Stimulated activated CD4-positive, alpha-beta T cell treated with anti-CD3 and anti-CD28 coated beads, TNF-alpha, amount 100 ng/mL, for 24 hours (primary cell): ENCODE results near the gene COL4A2.
"Not testable (repeated sequence)": the region's sequence is repeated elsewhere in the genome, so short reads cannot be mapped to it uniquely, and the experiment has no call there.

Source experiments
- DNase-seq, 3 experiments: peaks; one replicate each; pipeline ENCODE4 v3.0.0-alpha.2; 2020; ENCODE audit warnings: low read depth in 3 of 3

The COL4A2 gene

GRCh38 chr13:110379905-110380341 is 72.8 kb downstream of the COL4A2 start:
- DNase-seq = no peak

- DNase-seq = no peak
Observed at GRCh38 chr13:110380359-110381028, 73.4 kb downstream of the COL4A2 start.

DNA sequence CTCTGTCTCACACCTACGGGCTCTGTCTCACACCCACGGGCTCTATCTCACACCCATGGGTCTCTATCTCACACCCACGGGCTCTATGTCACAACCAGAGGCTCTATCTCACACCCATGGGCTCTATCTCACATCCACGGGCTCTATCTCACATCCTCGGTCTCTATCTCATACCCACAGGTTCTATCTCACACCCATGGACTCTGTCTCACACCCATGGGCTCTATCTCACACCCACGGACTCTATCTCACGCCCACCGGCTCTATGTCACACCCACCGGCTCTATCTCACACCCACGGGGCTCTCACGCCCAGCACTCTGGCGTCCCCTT is 73.9 kb downstream of the COL4A2 start:
- DNase-seq = no peak

DNA sequence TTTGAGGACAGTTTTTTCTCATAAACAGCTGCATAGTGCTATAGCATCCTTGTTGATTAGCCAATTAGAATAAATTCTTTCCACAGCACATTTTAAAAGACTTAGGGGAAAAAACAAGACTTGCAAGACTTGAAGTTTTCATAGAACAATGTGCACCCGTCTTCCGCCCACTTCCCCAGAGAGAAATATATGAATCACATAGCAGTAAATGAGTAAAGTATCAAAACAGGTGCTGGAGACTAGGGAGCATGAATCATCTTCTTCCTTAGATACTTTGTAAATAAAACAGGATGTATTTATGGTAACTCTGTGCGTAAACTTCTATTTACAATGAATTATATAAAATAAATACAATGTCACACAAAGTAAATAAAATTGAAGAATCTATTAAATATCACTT is 75.1 kb downstream of the COL4A2 start:
- DNase-seq = no peak

- no peak for DNase-seq
Observed at GRCh38 chr13:110382830-110383229, 75.7 kb downstream of the COL4A2 start.

GRCh38 chr13:110387451-110388107 is 80.5 kb downstream of the COL4A2 start:
- no peak for DNase-seq

- DNase-seq = no peak
Observed at GRCh38 chr13:110388108-110388943, 81.2 kb downstream of the COL4A2 start.

GRCh38 chr13:110390567-110390966 is 83.5 kb downstream of the COL4A2 start:
- no peak for DNase-seq

DNA sequence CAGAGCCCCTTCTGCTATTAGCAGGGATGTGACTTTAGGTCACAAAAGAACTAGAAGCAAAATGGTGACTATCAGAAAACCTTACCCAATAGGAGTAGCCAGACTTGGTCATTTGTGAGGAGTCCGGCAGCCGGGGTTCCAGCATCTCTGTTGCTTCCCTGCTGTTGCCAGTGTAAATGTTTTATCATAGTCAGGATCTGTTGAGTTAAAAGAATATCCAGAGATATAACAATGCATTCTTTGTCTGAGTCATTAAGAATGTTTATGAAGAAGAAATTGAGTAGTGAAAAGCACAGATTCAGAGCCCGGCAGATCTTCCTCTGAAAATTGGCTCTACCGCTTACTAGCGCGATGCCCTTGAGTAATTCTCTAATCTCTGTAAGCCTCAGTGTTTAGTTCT is 84.2 kb downstream of the COL4A2 start:
- no peak for DNase-seq

GRCh38 chr13:110392510-110393240 is 85.6 kb downstream of the COL4A2 start:
- no peak for DNase-seq

DNA sequence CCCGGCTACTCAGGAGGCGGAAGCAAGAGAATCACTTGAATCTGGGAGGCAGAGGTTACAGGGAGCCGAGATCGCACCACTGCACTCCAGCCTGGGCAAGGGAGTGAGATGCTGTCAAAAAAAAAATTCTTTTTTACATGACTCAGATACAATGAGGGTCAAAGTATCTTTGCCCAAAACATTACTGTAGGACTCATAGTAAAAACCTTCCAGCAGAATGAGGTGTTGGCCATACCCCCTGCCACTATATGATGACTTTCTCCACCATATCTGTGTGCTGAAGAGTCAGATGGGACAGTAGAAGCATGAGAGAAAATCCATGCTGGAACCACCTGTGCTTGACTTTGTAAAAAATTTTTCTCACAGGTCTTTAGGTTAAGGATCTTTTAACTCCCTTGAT is 86.7 kb downstream of the COL4A2 start:
- no peak for DNase-seq

DNA sequence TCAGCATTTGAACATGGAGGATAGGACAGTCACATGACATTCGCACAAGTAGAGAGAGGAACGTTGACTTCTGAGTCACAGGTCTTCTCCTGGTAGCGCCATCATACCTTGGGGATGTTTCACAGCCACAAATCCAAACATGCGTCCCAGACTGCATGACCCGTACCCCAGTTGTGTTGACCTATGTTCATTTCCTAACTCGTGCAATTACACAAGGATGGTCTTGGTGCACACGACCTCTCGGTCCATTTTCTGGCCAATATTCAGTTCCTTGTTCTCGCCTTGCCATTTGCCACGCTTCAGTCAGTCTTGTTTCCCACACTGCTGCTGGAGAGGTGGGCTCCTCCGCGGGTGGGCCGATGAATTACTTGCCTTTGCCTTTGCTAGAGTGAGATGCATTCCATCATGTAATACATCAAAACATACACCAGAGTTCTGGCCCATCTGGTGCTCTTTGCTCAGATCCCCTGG is 87.3 kb downstream of the COL4A2 start:
- no peak for DNase-seq

GRCh38 chr13:110395616-110396015 is 88.5 kb downstream of the COL4A2 start:
- DNase-seq = not testable (repeated sequence)

DNA sequence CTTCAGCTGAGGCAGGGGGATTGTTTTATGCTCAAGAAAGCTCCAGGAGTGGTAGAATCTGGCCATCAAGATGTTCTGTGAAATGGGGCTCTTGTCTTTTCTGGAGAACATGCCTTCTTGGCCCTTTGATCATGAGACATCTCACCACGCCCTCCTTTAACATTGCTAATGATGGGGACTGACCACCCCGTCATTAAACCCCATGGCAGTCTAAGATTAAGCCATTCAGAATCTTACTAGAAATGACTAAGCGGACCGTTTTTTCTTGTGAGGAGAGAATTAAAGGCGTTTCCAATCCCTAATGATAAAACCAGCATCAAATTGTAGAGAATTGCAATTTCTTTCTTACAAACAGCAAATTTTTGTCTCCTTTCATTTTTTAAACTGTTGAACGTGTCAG is 89.4 kb downstream of the COL4A2 start:
- DNase-seq = no peak

DNA sequence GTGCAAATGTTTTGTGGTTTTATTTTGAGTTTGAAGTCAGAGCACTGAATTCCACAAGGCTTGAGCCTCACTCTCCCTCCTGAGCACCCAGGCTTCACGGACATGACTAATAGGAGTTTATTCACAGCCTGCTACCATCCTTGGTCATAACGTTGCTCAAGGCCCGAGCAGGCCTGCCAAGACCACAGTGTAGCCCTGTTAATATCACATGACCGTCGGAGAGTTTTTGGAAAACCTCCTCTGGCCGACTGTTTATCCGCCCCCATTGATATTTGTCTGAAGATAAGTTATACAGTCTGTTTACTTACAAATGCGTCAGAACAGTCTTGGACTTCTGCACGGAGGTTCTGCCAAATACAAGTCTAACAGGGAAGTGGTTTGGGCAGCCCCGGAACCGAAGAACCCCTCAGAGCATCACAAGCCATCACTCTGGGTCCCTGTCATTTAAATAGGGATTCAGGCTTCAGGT is 89.9 kb downstream of the COL4A2 start:
- DNase-seq = no peak

DNA sequence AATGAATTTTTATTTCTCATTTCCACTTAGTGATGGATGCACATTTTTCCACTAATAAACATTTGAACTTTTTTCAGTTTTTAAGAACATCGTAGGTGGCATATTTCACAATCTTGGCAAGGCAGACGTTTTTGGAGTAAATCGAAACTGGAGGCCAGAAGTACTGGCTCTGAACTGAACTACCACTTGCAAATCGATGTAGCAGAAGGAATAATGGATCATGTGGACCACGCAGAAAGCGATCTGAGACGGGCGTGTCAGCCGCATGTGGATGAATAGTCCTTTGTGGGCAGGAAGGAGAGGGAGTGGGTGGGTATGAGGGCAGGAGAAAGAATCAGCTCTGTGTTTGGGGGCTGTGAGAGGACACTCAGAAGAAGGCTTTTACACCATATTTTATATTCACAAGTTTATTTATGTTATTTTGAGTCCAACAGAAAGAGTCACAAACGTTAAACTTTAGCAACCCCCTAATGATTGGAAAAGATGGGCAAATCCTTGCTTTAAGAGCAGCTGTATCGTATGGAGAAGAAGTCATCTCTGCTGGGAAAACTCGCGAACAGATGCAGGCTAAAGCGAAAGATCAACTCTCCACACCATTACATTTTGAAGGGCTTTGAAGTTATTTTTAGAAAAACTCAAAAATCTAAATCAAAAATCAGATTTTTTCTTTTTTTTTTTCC is 90.5 kb downstream of the COL4A2 start:
- no peak for DNase-seq

DNA sequence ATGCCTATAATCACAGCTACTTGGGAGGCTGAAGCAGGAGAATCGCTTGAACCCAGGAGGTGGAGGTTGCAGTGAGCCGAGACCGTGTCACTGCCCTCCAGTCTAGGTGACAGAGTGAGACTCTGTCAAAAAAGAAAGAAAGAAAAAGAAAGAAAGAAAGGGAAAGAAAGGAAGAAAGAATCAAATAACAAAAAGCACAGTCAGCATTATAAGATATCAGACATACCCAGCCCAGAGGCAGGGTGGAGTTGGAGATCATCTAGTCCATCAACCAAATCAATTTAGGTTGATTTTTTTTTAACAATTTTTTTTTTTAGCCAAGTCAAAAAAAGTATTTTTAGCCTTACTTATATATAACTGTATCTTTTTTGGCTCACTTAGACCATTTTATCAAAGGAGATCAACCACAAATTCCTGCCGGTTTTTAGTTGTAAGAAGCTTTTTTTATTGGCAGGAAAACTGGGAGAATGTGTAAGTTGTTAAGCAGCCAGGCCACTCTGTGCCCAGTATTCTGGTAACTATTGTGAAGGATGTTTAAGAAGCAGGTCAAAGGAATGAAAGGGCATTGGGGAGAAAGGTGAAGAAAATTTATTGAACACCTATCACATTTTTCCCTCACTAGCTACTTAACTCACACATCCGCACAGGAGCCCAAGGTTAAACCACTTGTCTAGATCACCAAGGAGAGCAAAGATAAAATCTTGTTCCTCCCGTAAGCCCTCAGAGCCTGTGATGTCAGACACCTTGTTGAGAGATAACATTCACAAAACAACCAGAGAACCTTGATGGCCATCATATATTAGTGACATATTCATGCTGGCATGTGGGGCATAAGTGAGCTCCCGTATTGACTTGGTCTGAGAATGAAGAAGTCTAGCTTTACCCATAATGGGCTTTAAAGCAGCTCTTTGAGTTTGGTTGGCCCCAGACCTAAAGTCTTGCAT is 91.8 kb downstream of the COL4A2 start:
- DNase-seq = no peak

DNA sequence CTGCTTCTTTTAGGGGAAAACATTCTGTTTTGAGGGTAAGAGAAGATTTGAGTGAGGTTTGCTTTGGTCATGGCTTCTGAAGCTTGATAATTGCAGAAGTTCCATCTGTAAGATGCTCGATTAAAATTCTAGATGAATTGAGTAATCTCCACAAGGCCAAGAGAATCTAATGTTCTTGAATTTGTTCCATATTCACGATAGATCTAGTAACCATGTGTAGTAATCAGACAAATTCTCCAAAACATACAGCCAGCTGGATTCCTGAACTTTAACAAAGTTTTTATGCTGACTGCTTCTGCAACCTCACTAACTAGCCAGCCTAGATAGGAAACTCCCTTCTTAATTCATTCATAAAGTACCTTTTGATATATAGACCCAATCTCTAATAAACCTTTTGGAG is 92.7 kb downstream of the COL4A2 start:
- no peak for DNase-seq

DNA sequence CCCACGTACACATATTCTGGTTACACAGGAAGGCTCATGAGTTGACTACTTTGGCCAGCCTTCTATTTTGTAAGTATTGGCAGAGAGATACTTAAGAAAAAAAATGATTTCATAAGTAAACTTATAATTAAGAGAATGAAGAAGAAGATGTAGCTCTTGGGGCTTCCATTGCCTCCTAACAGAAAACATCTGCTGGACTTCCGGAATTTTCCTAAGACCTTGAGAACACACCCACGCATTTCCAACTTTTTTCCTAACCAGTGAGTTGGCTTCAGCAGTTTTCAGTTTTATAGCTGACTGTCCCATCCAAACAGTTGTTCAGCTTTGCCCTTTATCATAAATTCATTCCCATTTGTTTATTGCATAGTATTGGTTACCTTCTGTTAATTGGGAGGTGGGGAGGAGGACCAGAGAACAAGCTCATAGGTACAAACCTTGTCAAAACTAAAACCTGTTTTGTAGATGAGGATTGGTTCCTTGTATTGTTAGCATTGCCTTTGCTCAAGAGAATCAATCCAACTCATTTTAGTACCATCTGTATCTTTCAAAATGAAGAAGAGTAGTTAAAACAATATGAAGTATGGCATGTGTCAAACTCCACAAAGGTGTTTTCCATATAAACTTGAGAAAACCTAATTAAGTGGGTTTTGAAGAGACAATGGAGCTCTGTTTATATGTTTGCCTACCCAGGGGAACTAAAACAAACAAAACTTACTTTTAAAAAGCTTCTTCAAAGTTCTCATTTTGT is 93.9 kb downstream of the COL4A2 start:
- DNase-seq = no peak
